DND-41 (cell line): ENCODE results near the gene VIT.

ENCODE experiments used
- CTCF ChIP-seq: IDR thresholded peaks from 2 replicates; pipeline ENCODE4 v1.5.1; 2012; ENCODE audit warnings: borderline replicate concordance, low read length, moderate library complexity, mild to moderate bottlenecking; ENCODE audit not compliant: poor library complexity, severe bottlenecking; ENCODE audit errors: extremely low read depth
- EZH2 ChIP-seq: IDR thresholded peaks from 3 replicates; pipeline ENCODE4 v1.6.1; 2012; ENCODE audit warnings: borderline replicate concordance, low read depth, mild to moderate bottlenecking, moderate library complexity, low read length, inconsistent platforms; ENCODE audit not compliant: severe bottlenecking

GRCh38 chr2:36733215-36733614 is 36.7 kb downstream of the VIT start:
- no peak for TF ChIP-seq CTCF
- TF ChIP-seq EZH2 = no peak
